Hepatocyte (in vitro differentiated cells): ENCODE results near the gene MEGF11.

ENCODE experiments used
- CTCF ChIP-seq: fragments of 200-600 bp; sonication (generic); IDR thresholded peaks from 2 replicates; pipeline ENCODE4 v1.5.1; 2016; ENCODE audit warnings: antibody characterized with exemption, mild to moderate bottlenecking; ENCODE audit not compliant: poor library complexity
- EZH2 ChIP-seq: fragments of 200-600 bp; sonication (generic); IDR thresholded peaks from 2 replicates; pipeline ENCODE4 v1.6.1; 2016; ENCODE audit warnings: antibody characterized with exemption, mild to moderate bottlenecking, borderline replicate concordance

GRCh38 chr15:66050264-66050663 is 203.3 kb downstream of the MEGF11 start:
- no peak for TF ChIP-seq CTCF
- TF ChIP-seq EZH2: no peak
